ENCODE data around the gene TEX36.
"Not testable (repeated sequence)": the region's sequence is repeated elsewhere in the genome, so short reads cannot be mapped to it uniquely, and the experiment has no call there.

TEX36 gene

GRCh38 chr10:125653113-125653512, 29.9 kb downstream of the TEX36 start:
- H3K9me3 ChIP-seq (ENCODE audit: insufficient read depth, low read depth, low read length); H4K91ac ChIP-seq (ENCODE audit: low read depth, low read length); H2AFZ ChIP-seq (ENCODE audit: insufficient read depth, low read length, poor library complexity); H2BK5ac ChIP-seq (ENCODE audit: low read depth, low read length, poor library complexity); H2BK12ac ChIP-seq (ENCODE audit: low read length); H2BK120ac ChIP-seq (ENCODE audit: insufficient read depth, low read length, poor library complexity); H3K79me1 ChIP-seq (ENCODE audit: low read length); H4K8ac ChIP-seq (ENCODE audit: low read depth, low read length); H3K14ac ChIP-seq (ENCODE audit: low read length); H3K27me3 ChIP-seq (ENCODE audit: insufficient read depth, low read length); H4K12ac ChIP-seq (ENCODE audit: low read depth, low read length); H3K18ac ChIP-seq (ENCODE audit: low read length); H3K27ac ChIP-seq (ENCODE audit: low read depth, low read length); H3K4me1 ChIP-seq (ENCODE audit: control insufficient read depth in 1 of 2, insufficient read depth in 2 of 2, low read length in 2 of 2); H3K9ac ChIP-seq (ENCODE audit: low read length); H2AK5ac ChIP-seq (ENCODE audit: low read length); H3K36me3 ChIP-seq (ENCODE audit: control insufficient read depth in 1 of 2, insufficient read depth in 2 of 2, low read length in 2 of 2); H3K4me3 ChIP-seq (ENCODE audit: low read depth, low read length); H3K4me2 ChIP-seq (ENCODE audit: low read length); H3K4ac ChIP-seq (ENCODE audit: low read depth, low read length); H3K23ac ChIP-seq (ENCODE audit: low read length); H3K79me2 ChIP-seq (ENCODE audit: control insufficient read depth, insufficient read depth, low read length, poor library complexity); DNase-seq: not testable (repeated sequence)
- WGBS (ENCODE audit: extremely low coverage, insufficient coverage, insufficient read length): no CpG with 5 or more reads among the region's 2 CpGs

GRCh38 chr10:125646311-125646710, 36.7 kb downstream of the TEX36 start:
- H3K9ac ChIP-seq (ENCODE audit: low read length): no peak overlapping the region
- H3K18ac ChIP-seq (ENCODE audit: low read length): no peak overlapping the region
- H4K91ac ChIP-seq (ENCODE audit: low read depth, low read length): no peak overlapping the region
- H3K4ac ChIP-seq (ENCODE audit: low read depth, low read length): no peak overlapping the region
- WGBS (ENCODE audit: extremely low coverage, insufficient coverage, insufficient read length): no CpG with 5 or more reads among the region's 1 CpG
- H3K27me3 ChIP-seq (ENCODE audit: insufficient read depth, low read length): no peaks in the 10 kb centered on the region
- peaks cover 5% of the 10 kb centered on the region for H3K9me3 ChIP-seq (ENCODE audit: insufficient read depth, low read depth, low read length)
- no peaks in the 10 kb centered on the region for H3K79me1 ChIP-seq (ENCODE audit: low read length)
- H4K8ac ChIP-seq (ENCODE audit: low read depth, low read length): no peak overlapping the region
- no peak for DNase-seq
- H2BK5ac ChIP-seq (ENCODE audit: low read depth, low read length, poor library complexity): no peak overlapping the region
- no peak overlapping the region for H3K14ac ChIP-seq (ENCODE audit: low read length)
- H3K36me3 ChIP-seq (ENCODE audit: control insufficient read depth in 1 of 2, insufficient read depth in 2 of 2, low read length in 2 of 2): no peaks in the 10 kb centered on the region
- H3K23ac ChIP-seq (ENCODE audit: low read length): no peak overlapping the region
- no peak overlapping the region for H2AFZ ChIP-seq (ENCODE audit: insufficient read depth, low read length, poor library complexity)
- H3K79me2 ChIP-seq (ENCODE audit: control insufficient read depth, insufficient read depth, low read length, poor library complexity): no peaks in the 10 kb centered on the region
- no peak overlapping the region for H2BK120ac ChIP-seq (ENCODE audit: insufficient read depth, low read length, poor library complexity)
- H3K4me1 ChIP-seq (ENCODE audit: control insufficient read depth in 1 of 2, insufficient read depth in 2 of 2, low read length in 2 of 2): no peaks in the 10 kb centered on the region
- no peak overlapping the region for H4K12ac ChIP-seq (ENCODE audit: low read depth, low read length)
- no peak overlapping the region for H2BK12ac ChIP-seq (ENCODE audit: low read length)
- H3K4me2 ChIP-seq (ENCODE audit: low read length): no peak overlapping the region
- no peak overlapping the region for H2AK5ac ChIP-seq (ENCODE audit: low read length)
- H3K27ac ChIP-seq (ENCODE audit: low read depth, low read length): no peak overlapping the region
- no peak overlapping the region for H3K4me3 ChIP-seq (ENCODE audit: low read depth, low read length)

- H3K4me2 ChIP-seq (ENCODE audit: low read length): no peak overlapping the region
- no peak overlapping the region for H3K18ac ChIP-seq (ENCODE audit: low read length)
- no peak for DNase-seq
- no peak overlapping the region for H3K4me3 ChIP-seq (ENCODE audit: low read depth, low read length)
- no peak overlapping the region for H2BK120ac ChIP-seq (ENCODE audit: insufficient read depth, low read length, poor library complexity)
- no CpG with 5 or more reads among the region's 3 CpGs for WGBS (ENCODE audit: extremely low coverage, insufficient coverage, insufficient read length)
- H4K91ac ChIP-seq (ENCODE audit: low read depth, low read length): no peak overlapping the region
- H3K14ac ChIP-seq (ENCODE audit: low read length): no peak overlapping the region
- H3K4me1 ChIP-seq (ENCODE audit: control insufficient read depth in 1 of 2, insufficient read depth in 2 of 2, low read length in 2 of 2): no peaks in the 10 kb centered on the region
- H3K9ac ChIP-seq (ENCODE audit: low read length): no peak overlapping the region
- H4K12ac ChIP-seq (ENCODE audit: low read depth, low read length): no peak overlapping the region
- no peak overlapping the region for H2AFZ ChIP-seq (ENCODE audit: insufficient read depth, low read length, poor library complexity)
- H3K36me3 ChIP-seq (ENCODE audit: control insufficient read depth in 1 of 2, insufficient read depth in 2 of 2, low read length in 2 of 2): no peaks in the 10 kb centered on the region
- H3K27ac ChIP-seq (ENCODE audit: low read depth, low read length): no peak overlapping the region
- H3K23ac ChIP-seq (ENCODE audit: low read length): no peak overlapping the region
- H3K79me1 ChIP-seq (ENCODE audit: low read length): no peaks in the 10 kb centered on the region
- H3K27me3 ChIP-seq (ENCODE audit: insufficient read depth, low read length): no peaks in the 10 kb centered on the region
- H3K4ac ChIP-seq (ENCODE audit: low read depth, low read length): no peak overlapping the region
- H4K8ac ChIP-seq (ENCODE audit: low read depth, low read length): no peak overlapping the region
- H2BK5ac ChIP-seq (ENCODE audit: low read depth, low read length, poor library complexity): no peak overlapping the region
- no peak overlapping the region for H2AK5ac ChIP-seq (ENCODE audit: low read length)
- peaks cover 3% of the 10 kb centered on the region for H3K9me3 ChIP-seq (ENCODE audit: insufficient read depth, low read depth, low read length)
- no peaks in the 10 kb centered on the region for H3K79me2 ChIP-seq (ENCODE audit: control insufficient read depth, insufficient read depth, low read length, poor library complexity)
- no peak overlapping the region for H2BK12ac ChIP-seq (ENCODE audit: low read length)
These were observed 41.6 kb downstream of the TEX36 start for GRCh38 chr10:125641398-125641797.

DNA sequence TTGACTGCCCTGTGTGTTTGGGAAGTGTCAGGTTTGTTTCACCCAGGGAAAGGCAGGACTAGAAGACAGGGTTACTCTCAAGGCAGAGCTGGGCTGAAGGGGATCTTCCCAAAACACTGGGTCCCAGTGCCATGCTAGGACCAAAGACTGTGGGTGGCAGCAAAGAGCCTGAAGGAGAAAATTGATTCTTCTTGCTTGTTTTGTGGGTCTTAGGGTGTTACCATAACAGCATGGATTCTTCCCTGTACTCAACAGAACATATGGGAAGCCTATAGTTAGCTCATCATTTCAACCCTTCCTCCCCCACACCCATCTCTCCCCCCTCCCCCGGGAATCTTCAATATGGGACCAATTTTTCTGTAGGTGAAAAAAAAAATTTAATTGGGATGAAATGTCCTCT, 42.3 kb downstream of the TEX36 start:
- Histone ChIP-seq H4K8ac (ENCODE audit: low read depth, low read length) (no peak overlapping the region), H2BK120ac (ENCODE audit: insufficient read depth, low read length, poor library complexity) (no peak overlapping the region), H3K9ac (ENCODE audit: low read length) (no peak overlapping the region), H3K36me3 (ENCODE audit: control insufficient read depth in 1 of 2, insufficient read depth in 2 of 2, low read length in 2 of 2) (no peaks in the 10 kb centered on the region), H3K79me1 (ENCODE audit: low read length) (no peaks in the 10 kb centered on the region), H3K9me3 (ENCODE audit: insufficient read depth, low read depth, low read length) (no peaks in the 10 kb centered on the region), H3K4me2 (ENCODE audit: low read length) (no peak overlapping the region), H3K14ac (ENCODE audit: low read length) (no peak overlapping the region), H2BK5ac (ENCODE audit: low read depth, low read length, poor library complexity) (no peak overlapping the region), H3K4me3 (ENCODE audit: low read depth, low read length) (no peak overlapping the region), H3K79me2 (ENCODE audit: control insufficient read depth, insufficient read depth, low read length, poor library complexity) (no peaks in the 10 kb centered on the region), H2AK5ac (ENCODE audit: low read length) (no peak overlapping the region), H3K27ac (ENCODE audit: low read depth, low read length) (no peak overlapping the region), H2AFZ (ENCODE audit: insufficient read depth, low read length, poor library complexity) (no peak overlapping the region), H4K91ac (ENCODE audit: low read depth, low read length) (no peak overlapping the region), H3K27me3 (ENCODE audit: insufficient read depth, low read length) (no peaks in the 10 kb centered on the region), H3K4ac (ENCODE audit: low read depth, low read length) (no peak overlapping the region), H3K18ac (ENCODE audit: low read length) (no peak overlapping the region), H3K23ac (ENCODE audit: low read length) (no peak overlapping the region), H3K4me1 (ENCODE audit: control insufficient read depth in 1 of 2, insufficient read depth in 2 of 2, low read length in 2 of 2) (no peaks in the 10 kb centered on the region), H4K12ac (ENCODE audit: low read depth, low read length) (no peak overlapping the region), H2BK12ac (ENCODE audit: low read length) (no peak overlapping the region)
- WGBS (ENCODE audit: extremely low coverage, insufficient coverage, insufficient read length): no CpG with 5 or more reads among the region's 1 CpG
- DNase-seq: no peak
